Loucy (cell line): Measurements from ENCODE around the gene ATF7.

Source experiments
- EZH2phosphoT487 ChIP-seq: fragments of 200-600 bp; IDR thresholded peaks from 2 replicates; pipeline ENCODE4 v1.6.1; 2018; ENCODE audit warnings: antibody characterized with exemption, mild to moderate bottlenecking, moderate library complexity, borderline replicate concordance
- TF ChIP-seq, protein P1 (sequence below): fragments of 200-600 bp; sonication (generic); conservative IDR thresholded peaks from 2 replicates; pipeline ENCODE4 v1.5.1; 2014; ENCODE audit warnings: mild to moderate bottlenecking, antibody characterized with exemption, low read length

DNA sequence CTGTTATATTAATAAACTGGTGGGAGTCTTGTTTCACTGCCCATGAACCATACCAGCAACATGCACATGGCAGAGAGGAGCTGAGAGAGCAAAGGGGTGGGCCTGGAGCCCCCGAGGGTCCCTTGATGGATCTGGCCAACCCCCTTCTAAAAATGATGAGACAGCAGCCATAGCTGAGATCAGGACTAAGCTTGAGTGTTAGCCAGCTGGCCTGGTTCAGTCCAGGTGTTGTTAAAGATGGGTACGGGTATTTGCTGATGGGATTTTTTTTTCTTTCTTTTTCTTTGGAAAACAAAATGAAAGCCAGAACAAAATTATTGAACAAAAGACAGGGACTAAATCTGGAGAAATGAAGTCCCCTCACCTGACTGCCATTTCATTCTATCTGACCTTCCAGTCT lies 158.3 kb downstream of the ATF7 start:
- TF ChIP-seq, protein P1, sequence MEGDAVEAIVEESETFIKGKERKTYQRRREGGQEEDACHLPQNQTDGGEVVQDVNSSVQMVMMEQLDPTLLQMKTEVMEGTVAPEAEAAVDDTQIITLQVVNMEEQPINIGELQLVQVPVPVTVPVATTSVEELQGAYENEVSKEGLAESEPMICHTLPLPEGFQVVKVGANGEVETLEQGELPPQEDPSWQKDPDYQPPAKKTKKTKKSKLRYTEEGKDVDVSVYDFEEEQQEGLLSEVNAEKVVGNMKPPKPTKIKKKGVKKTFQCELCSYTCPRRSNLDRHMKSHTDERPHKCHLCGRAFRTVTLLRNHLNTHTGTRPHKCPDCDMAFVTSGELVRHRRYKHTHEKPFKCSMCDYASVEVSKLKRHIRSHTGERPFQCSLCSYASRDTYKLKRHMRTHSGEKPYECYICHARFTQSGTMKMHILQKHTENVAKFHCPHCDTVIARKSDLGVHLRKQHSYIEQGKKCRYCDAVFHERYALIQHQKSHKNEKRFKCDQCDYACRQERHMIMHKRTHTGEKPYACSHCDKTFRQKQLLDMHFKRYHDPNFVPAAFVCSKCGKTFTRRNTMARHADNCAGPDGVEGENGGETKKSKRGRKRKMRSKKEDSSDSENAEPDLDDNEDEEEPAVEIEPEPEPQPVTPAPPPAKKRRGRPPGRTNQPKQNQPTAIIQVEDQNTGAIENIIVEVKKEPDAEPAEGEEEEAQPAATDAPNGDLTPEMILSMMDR = no peak
- no peak for TF ChIP-seq EZH2phosphoT487
